PC-3 (cell line): ENCODE data around the gene OPTC.

Source experiments
- CTCF ChIP-seq: fragments of 300-600 bp; sonication (generic); conservative IDR thresholded peaks from 2 replicates; pipeline ENCODE4 v1.5.1; 2017; ENCODE audit warnings: antibody characterized with exemption, low read depth, mild to moderate bottlenecking, low read length
- EZH2 ChIP-seq: fragments of 300-600 bp; sonication (generic); IDR thresholded peaks from one replicate; pipeline ENCODE4 v1.6.1; 2017; ENCODE audit warnings: antibody characterized with exemption, mild to moderate bottlenecking, low read length; ENCODE audit not compliant: unreplicated experiment

GRCh38 chr1:203461717-203462116 is 32.2 kb upstream of the OPTC start:
- TF ChIP-seq CTCF, result no peak
- no peak for TF ChIP-seq EZH2
